Esophagus squamous epithelium (tissue), 4 donors: ENCODE data around the gene BAIAP2L2.

Source experiments
- CTCF ChIP-seq, 6 experiments: fragments of 450-650 bp in 4 of 6; fragments of 200-600 bp in 2 of 6; sonication (generic) in 2 of 6; IDR thresholded peaks; one replicate each; pipeline ENCODE4 v1.5.1; 2016 to 2019; ENCODE audit warnings: antibody characterized with exemption in 6 of 6, mild to moderate bottlenecking in 4 of 6, moderate library complexity in 4 of 6
- POLR2A ChIP-seq, 4 donors: fragments of 450-650 bp; IDR thresholded peaks; one replicate each; pipeline ENCODE4 v1.6.1; 2017; ENCODE audit warnings: antibody characterized with exemption in 4 of 4, mild to moderate bottlenecking in 4 of 4, moderate library complexity in 3 of 4

- TF ChIP-seq CTCF (IDR thresholded peaks at IDR 0.05) (no peak), POLR2A (IDR thresholded peaks at IDR 0.05) (no peak)
Measured at GRCh38 chr22:38079804-38080203, 30.7 kb downstream of the BAIAP2L2 start.
